Heart right ventricle (tissue), 16 donors: ENCODE data around the gene SYNE3. TPM values are rescaled to one million over a fixed set of nuclear protein-coding genes. Genes with fewer than 3 reads are reported as not detected.

Experiments used
- ATAC-seq, 8 donors: fragments of 200-7000 bp; cut with Tn5 transposase; one replicate each; pipeline ENCODE4 v1.9.1; 2020; ENCODE audit warnings: mild to moderate bottlenecking in 8 of 8, moderate library complexity in 8 of 8, moderate number of reproducible peaks in 1 of 8
- DNase-seq, 2 donors: peaks; one replicate each; pipeline ENCODE4 v3.0.0-alpha.2; 2020
- H3K27ac ChIP-seq, 10 donors: fragments of 200-600 bp; sonication (generic) in 2 of 10; one replicate each; pipeline versions ENCODE4 v1.5.0 to v1.8.0; 2020 to 2022; ENCODE audit warnings: mild to moderate bottlenecking in 3 of 10
- H3K27me3 ChIP-seq, 7 donors: fragments of 200-600 bp; one replicate each; pipeline ENCODE4 v1.8.0; 2021 to 2022; ENCODE audit warnings: mild to moderate bottlenecking in 2 of 7
- H3K36me3 ChIP-seq, 9 donors: fragments of 200-600 bp; sonication (generic) in 1 of 9; one replicate each; pipeline versions ENCODE4 v1.5.0 to v1.8.0; 2020 to 2022; ENCODE audit warnings: mild to moderate bottlenecking in 2 of 9
- H3K4me1 ChIP-seq, 9 donors: fragments of 200-600 bp; sonication (generic) in 1 of 9; one replicate each; pipeline versions ENCODE4 v1.5.0 to v1.8.0; 2020 to 2022; ENCODE audit warnings: mild to moderate bottlenecking in 4 of 9
- H3K4me3 ChIP-seq, 10 donors: fragments of 200-600 bp; sonication (generic) in 2 of 10; one replicate each; pipeline versions ENCODE4 v1.5.0 to v1.8.0; 2020 to 2022; ENCODE audit warnings: mild to moderate bottlenecking in 7 of 10, moderate library complexity in 2 of 10
- H3K9me3 ChIP-seq, 11 donors: fragments of 200-600 bp in 10 of 11; sonication (generic) in 2 of 11; one replicate each; pipeline versions ENCODE4 v1.5.0 to v1.8.0; 2013 to 2022; ENCODE audit warnings: mild to moderate bottlenecking in 2 of 11, control low read depth in 1 of 11, moderate library complexity in 1 of 11
- WGBS, 2 donors: extraction: QIAGEN DNeasy Blood & Tissue Kit; methylation state at CpG; one replicate each; pipeline ENCODE4 v1.1.7; 2013; ENCODE audit warnings: inconsistent platforms in 1 of 2; 5-methylcytosine and 5-hydroxymethylcytosine counted together
- intact Hi-C, 10 donors: fragments of 100-400 bp; cut with DNase I; formaldehyde crosslinking; loops; one replicate each; pipeline versions ENCODE4 v1.11.1 to v1.14.2; 2022
- polyA plus RNA-seq, 2 donors: library from polyadenylated mRNA; stranded (reverse); fragments of 200-250 nt; gene quantifications; one replicate each; pipeline ENCODE4 v1.2.3, GENCODE V29; 2013
- total RNA-seq, 10 donors: library from RNA; stranded (reverse); fragmentation: NEBNext Ultra II Directional in 3 of 10; extraction: Animal tissue kit (Norgen Biotek cat#: 25700) in 3 of 10; gene quantifications; one replicate each; pipeline versions ENCODE4 v1.2.1 to v1.2.4, GENCODE V29; 2021 to 2023
- TF ChIP-seq, protein P1 (sequence below), 9 donors: fragments of 200-600 bp; sonication (generic) in 2 of 9; IDR thresholded peaks; one replicate each; pipeline versions ENCODE4 v1.5.0 to v1.8.0; 2021 to 2022; ENCODE audit warnings: antibody characterized with exemption in 9 of 9, mild to moderate bottlenecking in 5 of 9, moderate library complexity in 1 of 9
- donor health status: Arrhythmogenic right ventricular cardiomyopathy.
- donor health status: ischemic (EF 13 %, LVEDD 7.1; RV severe dilation, severe dysfunction).
- donor health status: healthy with polysubstance abuse.
- donor health status: DM: no; HTN: yes; CAD: no.
- donor health status: DM: no; HTN: no; CAD: no.
- donor health status: ischemic (EF 25% LVEDD 6.9; RV normal size, moderate dysfunction).
- donor health status: ischemic (EF 25% LVEDD 5.7; RV mildly dilated, moderate dysfunction).
- donor health status: healthy.
- donor health status: DM: yes; HTN: yes; CAD: no.
- donor health status: Ischemic cardiomyopathy.
- donor health status: ischemic (EF 35%, LVEDD 5.7; RV mildly dilated, moderate dysfunction).
- donor health status: nonischemic (EF 11% LVEDD 7.7; RV severe dilation, severe dysfunction).
- donor health status: DM: yes; HTN: yes; CAD: no.
- donor health status: PGD.
- donor health status: ischemic (EF 29% LVEDD 5.4; RV normal size, mild dysfunction).
- donor health status: nonischemic (EF 23%, LVEDD 6.1; RV moderate dilation, normal function).

SYNE3 gene
- total and polyA plus RNA-seq, 12 donors, result 1.5 to 15.4 (median 8.8) TPM

DNA sequence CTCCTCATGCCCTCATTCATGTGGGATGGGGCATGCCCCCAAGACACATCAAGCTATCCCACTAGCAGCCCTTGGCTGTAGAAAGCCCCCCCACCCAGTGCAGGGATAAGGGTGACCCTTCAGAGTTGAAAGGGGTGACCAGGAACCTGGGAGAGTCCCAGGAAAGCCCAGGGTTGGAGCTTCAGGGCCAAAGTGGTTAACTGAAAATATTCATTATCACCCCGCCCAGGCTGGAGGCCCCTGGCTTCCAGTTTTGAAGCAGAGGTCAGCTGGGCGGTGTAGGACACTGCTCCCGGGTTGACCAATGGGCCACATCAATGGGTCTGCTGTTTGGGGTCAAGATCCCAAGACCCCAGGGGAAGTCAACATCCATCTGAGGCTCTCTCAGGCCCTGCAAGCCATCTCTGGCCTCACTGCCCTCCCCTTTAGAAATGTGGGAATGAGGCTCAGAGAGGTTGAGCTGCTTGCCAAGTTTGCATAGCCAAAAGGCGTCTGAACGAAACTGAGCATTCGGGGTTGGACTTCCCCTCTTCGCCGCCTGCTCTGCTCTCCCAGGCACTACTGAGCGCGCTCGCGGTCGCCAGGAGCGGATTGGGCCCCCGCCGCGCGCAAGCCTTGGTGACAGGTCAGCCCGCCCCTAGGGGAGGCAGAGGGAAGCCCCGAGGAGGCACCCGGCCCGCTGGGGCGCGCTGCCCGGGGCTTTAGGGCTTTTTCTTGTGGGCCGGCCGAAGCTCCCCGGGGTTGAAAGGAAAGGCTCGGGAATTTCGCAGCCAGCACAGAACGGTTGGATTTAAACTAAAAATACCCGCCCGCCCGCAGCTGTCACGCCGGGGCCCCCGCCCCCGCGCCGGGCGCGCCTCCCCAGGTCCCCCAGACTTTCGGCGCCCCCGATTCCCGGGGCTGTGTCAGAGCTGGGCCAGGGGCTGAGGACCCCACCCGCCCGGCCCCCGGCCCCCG, 576 bp downstream of the SYNE3 start:
- Histone ChIP-seq H3K4me1 (peaks cover 24 to 78% (median 59%) of the 10 kb centered on the region in 9 donors), H3K9me3 (no peaks in the 10 kb centered on the region), H3K4me3 (peak overlapping the region; percentile 36 to 86 (median 80)), H3K27ac (peak overlapping the region; percentile 67 to 95 (median 92)), H3K36me3 (peaks cover 0 to 3% (median 0%) of the 10 kb centered on the region in 9 donors), H3K27me3 (no peaks in the 10 kb centered on the region)
- peak; percentile 77 to 80 for DNase-seq
- TF ChIP-seq, protein P1, sequence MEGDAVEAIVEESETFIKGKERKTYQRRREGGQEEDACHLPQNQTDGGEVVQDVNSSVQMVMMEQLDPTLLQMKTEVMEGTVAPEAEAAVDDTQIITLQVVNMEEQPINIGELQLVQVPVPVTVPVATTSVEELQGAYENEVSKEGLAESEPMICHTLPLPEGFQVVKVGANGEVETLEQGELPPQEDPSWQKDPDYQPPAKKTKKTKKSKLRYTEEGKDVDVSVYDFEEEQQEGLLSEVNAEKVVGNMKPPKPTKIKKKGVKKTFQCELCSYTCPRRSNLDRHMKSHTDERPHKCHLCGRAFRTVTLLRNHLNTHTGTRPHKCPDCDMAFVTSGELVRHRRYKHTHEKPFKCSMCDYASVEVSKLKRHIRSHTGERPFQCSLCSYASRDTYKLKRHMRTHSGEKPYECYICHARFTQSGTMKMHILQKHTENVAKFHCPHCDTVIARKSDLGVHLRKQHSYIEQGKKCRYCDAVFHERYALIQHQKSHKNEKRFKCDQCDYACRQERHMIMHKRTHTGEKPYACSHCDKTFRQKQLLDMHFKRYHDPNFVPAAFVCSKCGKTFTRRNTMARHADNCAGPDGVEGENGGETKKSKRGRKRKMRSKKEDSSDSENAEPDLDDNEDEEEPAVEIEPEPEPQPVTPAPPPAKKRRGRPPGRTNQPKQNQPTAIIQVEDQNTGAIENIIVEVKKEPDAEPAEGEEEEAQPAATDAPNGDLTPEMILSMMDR (IDR thresholded peaks at IDR 0.05), result peak; percentile 16 to 58 (median 41)
- 2 to 3% methylated on average over 46 to 50 of the region's 50 CpGs for WGBS, 2 donors
- intact Hi-C loops, result loop anchor here in 2 of 10 donors (5.0 kb wide), 2 partner anchors 34 to 44 kb away; no protein-coding TSS in a partner anchor
- peak; percentile 61 to 82 (median 76) for ATAC-seq

DNA sequence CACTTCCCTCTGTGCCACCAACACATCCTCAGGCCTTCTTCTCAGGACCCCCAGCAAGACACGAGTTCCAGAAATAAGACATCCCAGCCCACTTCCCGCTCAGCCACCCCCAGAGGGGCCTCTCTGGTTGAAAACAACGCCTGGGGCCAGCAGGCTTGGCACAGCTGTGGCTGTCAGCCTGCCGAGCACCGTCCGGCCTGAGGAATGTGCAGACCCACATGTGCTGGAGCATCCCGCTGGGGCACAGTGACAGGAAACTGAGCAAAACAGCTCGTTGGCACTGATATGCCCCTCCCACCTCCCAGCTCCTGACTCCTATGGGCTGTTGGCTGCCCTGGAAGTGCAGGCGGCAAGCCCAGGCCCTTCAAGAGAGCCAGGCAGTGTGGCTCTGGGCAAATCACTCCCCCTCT, 1.4 kb downstream of the SYNE3 start:
- peak overlapping the region in 9 of 10 donors; percentile 68 to 86 (median 80) for H3K4me3 ChIP-seq
- peaks cover 24 to 83% (median 55%) of the 10 kb centered on the region in 9 donors for H3K4me1 ChIP-seq
- H3K27ac ChIP-seq, result peak overlapping the region; percentile 67 to 95 (median 92)
- peak in 6 of 8 donors; percentile 8 to 56 (median 40) for ATAC-seq
- intact Hi-C loops, result loop anchor here in 2 of 10 donors (5.0 kb wide), 2 partner anchors 33 to 43 kb away; no protein-coding TSS in a partner anchor
- peak in 1 of 2 donors; percentile 59 for DNase-seq
- H3K36me3 ChIP-seq, result peaks cover 0 to 3% (median 0%) of the 10 kb centered on the region in 9 donors
- no peaks in the 10 kb centered on the region for H3K9me3 ChIP-seq
- WGBS, 2 donors, result 20 to 25% methylated on average over 9 of the region's 9 CpGs
- TF ChIP-seq, protein P1 (IDR thresholded peaks at IDR 0.05), result no peak
- H3K27me3 ChIP-seq, result no peaks in the 10 kb centered on the region

DNA sequence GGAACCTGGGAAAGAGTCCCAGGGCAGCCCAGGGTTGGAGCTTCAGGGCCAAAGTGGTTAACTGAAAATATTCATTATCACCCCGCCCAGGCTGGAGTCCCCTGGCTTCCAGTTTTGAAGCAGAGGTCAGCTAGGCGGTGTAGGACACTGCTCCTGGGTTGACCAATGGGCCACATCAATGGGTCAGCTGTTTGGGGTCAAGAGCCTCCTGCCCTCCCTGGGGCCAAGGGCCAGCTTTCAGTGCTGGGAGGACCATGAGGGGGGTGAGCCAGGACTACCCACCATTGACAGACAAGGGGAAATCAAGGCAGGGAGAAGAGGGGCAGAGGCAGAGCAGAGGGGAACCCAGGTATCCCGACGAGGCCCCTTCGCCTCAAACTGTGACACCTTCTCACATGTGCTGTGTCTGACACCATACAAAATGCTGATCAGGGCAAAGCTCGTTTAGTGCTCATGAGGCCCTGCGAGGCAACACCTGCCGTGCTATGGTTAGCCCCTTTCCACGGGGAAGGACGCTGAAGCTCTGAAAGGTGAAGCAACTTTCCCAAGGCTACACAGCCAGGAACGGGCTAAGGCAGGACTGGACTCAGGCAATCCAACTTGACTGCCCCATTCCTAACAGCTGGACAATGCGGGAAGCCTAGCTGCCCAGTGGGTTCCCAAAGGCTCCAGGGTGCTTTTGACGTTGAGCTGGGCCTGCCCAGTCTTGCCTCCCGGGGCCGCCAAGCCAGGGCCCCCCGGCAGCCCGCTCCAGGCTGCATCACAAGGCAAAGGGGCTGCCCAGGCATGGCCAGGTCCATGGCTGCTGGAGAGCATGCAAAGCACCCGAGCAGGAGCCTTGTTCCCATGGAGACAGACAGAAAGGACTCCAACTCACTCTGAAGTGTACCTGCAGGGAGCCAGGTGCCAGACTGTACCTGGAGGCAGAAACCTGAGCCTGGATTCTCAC, 2.0 kb downstream of the SYNE3 start:
- intact Hi-C loops, result loop anchor here in 2 of 10 donors (5.0 kb wide), 2 partner anchors 32 to 42 kb away; no protein-coding TSS in a partner anchor
- Histone ChIP-seq H3K36me3 (peaks cover 0 to 6% (median 0%) of the 10 kb centered on the region in 9 donors), H3K27ac (peak overlapping the region; percentile 6 to 95 (median 92)), H3K4me3 (peak overlapping the region in 7 of 10 donors; percentile 68 to 86 (median 80)), H3K4me1 (peaks cover 24 to 82% (median 52%) of the 10 kb centered on the region in 9 donors), H3K27me3 (no peaks in the 10 kb centered on the region), H3K9me3 (no peaks in the 10 kb centered on the region)
- DNase-seq (no peak), ATAC-seq (no peak)
- TF ChIP-seq, protein P1 (IDR thresholded peaks at IDR 0.05), result no peak
- 81 to 84% methylated on average over 18 of the region's 18 CpGs for WGBS, 2 donors
